ENCODE measurements around the gene ST8SIA3. TPM values are rescaled to one million over a fixed set of nuclear protein-coding genes. Genes with fewer than 3 reads are reported as not detected.

The ST8SIA3 gene
- total and polyA plus RNA-seq, 4 donors, result under 0.01 TPM; not detected in 3

- ATAC-seq (ENCODE audit: low FRiP score), result peak; percentile 19
- H3K4me1 ChIP-seq (ENCODE audit: control insufficient read depth in 1 of 2, insufficient read depth in 2 of 2, low read length in 2 of 2), result no peaks in the 10 kb centered on the region
- no peaks in the 10 kb centered on the region for H3K9me3 ChIP-seq (ENCODE audit: control insufficient read depth, low read length)
- DNase-seq, result no peak
- H3K27ac ChIP-seq (ENCODE audit: low read depth in 1 of 2, low read length in 2 of 2), result no peak overlapping the region
- intact Hi-C loops (cut with DNase I), result no loop called here
- H3K36me3 ChIP-seq (ENCODE audit: control insufficient read depth in 1 of 2, insufficient read depth in 2 of 2, low read length in 1 of 2), result no peaks in the 10 kb centered on the region
- H3K27me3 ChIP-seq (ENCODE audit: control insufficient read depth in 1 of 2, insufficient read depth in 2 of 2, low read length in 1 of 2), result no peaks in the 10 kb centered on the region
- 1 to 2% methylated on average over 54 to 61 of the region's 61 CpGs for WGBS, 2 donors
- no peak overlapping the region for H3K4me3 ChIP-seq (ENCODE audit: low read length in 2 of 2)
Measured at GRCh38 chr18:57353137-57353939, 981 bp downstream of the ST8SIA3 start.

GRCh38 chr18:57353940-57354461, 1.6 kb downstream of the ST8SIA3 start:
- H3K4me1 ChIP-seq (ENCODE audit: control insufficient read depth in 1 of 2, insufficient read depth in 2 of 2, low read length in 2 of 2), result no peaks in the 10 kb centered on the region
- H3K4me3 ChIP-seq (ENCODE audit: low read length in 2 of 2), result no peak overlapping the region
- ATAC-seq (ENCODE audit: low FRiP score) (peak; percentile 46), DNase-seq (peak in 1 of 2 donors; percentile 81)
- no peaks in the 10 kb centered on the region for H3K36me3 ChIP-seq (ENCODE audit: control insufficient read depth in 1 of 2, insufficient read depth in 2 of 2, low read length in 1 of 2)
- intact Hi-C loops (cut with DNase I), result no loop called here
- H3K27me3 ChIP-seq (ENCODE audit: control insufficient read depth in 1 of 2, insufficient read depth in 2 of 2, low read length in 1 of 2), result no peaks in the 10 kb centered on the region
- no peak overlapping the region for H3K27ac ChIP-seq (ENCODE audit: low read depth in 1 of 2, low read length in 2 of 2)
- WGBS, 2 donors, result 2 to 3% methylated on average over 37 of the region's 37 CpGs
- no peaks in the 10 kb centered on the region for H3K9me3 ChIP-seq (ENCODE audit: control insufficient read depth, low read length)

- Histone ChIP-seq H3K36me3 (ENCODE audit: control insufficient read depth in 1 of 2, insufficient read depth in 2 of 2, low read length in 1 of 2) (no peaks in the 10 kb centered on the region), H3K4me3 (ENCODE audit: low read length in 2 of 2) (no peak overlapping the region), H3K27me3 (ENCODE audit: control insufficient read depth in 1 of 2, insufficient read depth in 2 of 2, low read length in 1 of 2) (no peaks in the 10 kb centered on the region), H3K9me3 (ENCODE audit: control insufficient read depth, low read length) (no peaks in the 10 kb centered on the region), H3K4me1 (ENCODE audit: control insufficient read depth in 1 of 2, insufficient read depth in 2 of 2, low read length in 2 of 2) (no peaks in the 10 kb centered on the region), H3K27ac (ENCODE audit: low read depth in 1 of 2, low read length in 2 of 2) (no peak overlapping the region)
- WGBS, 2 donors, result 44 to 52% methylated on average over 4 of the region's 4 CpGs
- no peak for ATAC-seq (ENCODE audit: low FRiP score)
- intact Hi-C loops (cut with DNase I), result no loop called here
- DNase-seq, result no peak
Measured at GRCh38 chr18:57359433-57359832, 7.1 kb downstream of the ST8SIA3 start.

- intact Hi-C loops (cut with DNase I), result no loop called here
Measured at GRCh38 chr18:57362714-57363113, 10.4 kb downstream of the ST8SIA3 start.

GRCh38 chr18:57364460-57364859, 12.1 kb downstream of the ST8SIA3 start:
- Histone ChIP-seq H3K27me3 (ENCODE audit: control insufficient read depth in 1 of 2, insufficient read depth in 2 of 2, low read length in 1 of 2) (peaks cover 0 to 1% of the 10 kb centered on the region in 2 donors), H3K4me3 (ENCODE audit: low read length in 2 of 2) (no peak overlapping the region), H3K4me1 (ENCODE audit: control insufficient read depth in 1 of 2, insufficient read depth in 2 of 2, low read length in 2 of 2) (no peaks in the 10 kb centered on the region), H3K9me3 (ENCODE audit: control insufficient read depth, low read length) (peaks cover 2% of the 10 kb centered on the region), H3K27ac (ENCODE audit: low read depth in 1 of 2, low read length in 2 of 2) (no peak overlapping the region), H3K36me3 (ENCODE audit: control insufficient read depth in 1 of 2, insufficient read depth in 2 of 2, low read length in 1 of 2) (no peaks in the 10 kb centered on the region)
- WGBS, 2 donors, result 76 to 82% methylated on average over 2 of the region's 2 CpGs
- intact Hi-C loops (cut with DNase I), result no loop called here
- no peak for DNase-seq
- ATAC-seq (ENCODE audit: low FRiP score), result no peak

More at GRCh38 chr18:57362714-57363113, 10.4 kb downstream of the ST8SIA3 start:
- Histone ChIP-seq H3K9me3 (ENCODE audit: control insufficient read depth, low read length) (peaks cover 2% of the 10 kb centered on the region), H3K36me3 (ENCODE audit: control insufficient read depth in 1 of 2, insufficient read depth in 2 of 2, low read length in 1 of 2) (no peaks in the 10 kb centered on the region), H3K27ac (ENCODE audit: low read depth in 1 of 2, low read length in 2 of 2) (no peak overlapping the region), H3K4me1 (ENCODE audit: control insufficient read depth in 1 of 2, insufficient read depth in 2 of 2, low read length in 2 of 2) (no peaks in the 10 kb centered on the region), H3K27me3 (ENCODE audit: control insufficient read depth in 1 of 2, insufficient read depth in 2 of 2, low read length in 1 of 2) (peaks cover 0 to 1% of the 10 kb centered on the region in 2 donors), H3K4me3 (ENCODE audit: low read length in 2 of 2) (no peak overlapping the region)
- ATAC-seq (ENCODE audit: low FRiP score), result no peak
- no peak for DNase-seq

- WGBS, 2 donors, result 70 to 76% methylated on average over 2 of the region's 2 CpGs
- peaks cover 2% of the 10 kb centered on the region for H3K9me3 ChIP-seq (ENCODE audit: control insufficient read depth, low read length)
- no peak overlapping the region for H3K4me3 ChIP-seq (ENCODE audit: low read length in 2 of 2)
- no peaks in the 10 kb centered on the region for H3K4me1 ChIP-seq (ENCODE audit: control insufficient read depth in 1 of 2, insufficient read depth in 2 of 2, low read length in 2 of 2)
- no peak for ATAC-seq (ENCODE audit: low FRiP score)
- peaks cover 0 to 1% of the 10 kb centered on the region in 2 donors for H3K27me3 ChIP-seq (ENCODE audit: control insufficient read depth in 1 of 2, insufficient read depth in 2 of 2, low read length in 1 of 2)
- no peak overlapping the region for H3K27ac ChIP-seq (ENCODE audit: low read depth in 1 of 2, low read length in 2 of 2)
- no peaks in the 10 kb centered on the region for H3K36me3 ChIP-seq (ENCODE audit: control insufficient read depth in 1 of 2, insufficient read depth in 2 of 2, low read length in 1 of 2)
- intact Hi-C loops (cut with DNase I), result no loop called here
- DNase-seq, result no peak
Measured at GRCh38 chr18:57366528-57367081, 14.2 kb downstream of the ST8SIA3 start.

GRCh38 chr18:57372444-57372843, 20.1 kb downstream of the ST8SIA3 start:
- no peak overlapping the region for H3K27ac ChIP-seq (ENCODE audit: low read depth in 1 of 2, low read length in 2 of 2)

GRCh38 chr18:57373017-57373416, 20.7 kb downstream of the ST8SIA3 start:
- ATAC-seq (ENCODE audit: low FRiP score) (no peak), DNase-seq (no peak)
- Histone ChIP-seq H3K36me3 (ENCODE audit: control insufficient read depth in 1 of 2, insufficient read depth in 2 of 2, low read length in 1 of 2) (no peaks in the 10 kb centered on the region), H3K27ac (ENCODE audit: low read depth in 1 of 2, low read length in 2 of 2) (no peak overlapping the region), H3K27me3 (ENCODE audit: control insufficient read depth in 1 of 2, insufficient read depth in 2 of 2, low read length in 1 of 2) (no peaks in the 10 kb centered on the region), H3K4me1 (ENCODE audit: control insufficient read depth in 1 of 2, insufficient read depth in 2 of 2, low read length in 2 of 2) (no peaks in the 10 kb centered on the region), H3K4me3 (ENCODE audit: low read length in 2 of 2) (no peak overlapping the region), H3K9me3 (ENCODE audit: control insufficient read depth, low read length) (no peaks in the 10 kb centered on the region)
- intact Hi-C loops (cut with DNase I), result no loop called here
- WGBS, 2 donors, result 73 to 79% methylated on average over 4 of the region's 4 CpGs

More at GRCh38 chr18:57372444-57372843, 20.1 kb downstream of the ST8SIA3 start:
- Histone ChIP-seq H3K4me1 (ENCODE audit: control insufficient read depth in 1 of 2, insufficient read depth in 2 of 2, low read length in 2 of 2) (no peaks in the 10 kb centered on the region), H3K36me3 (ENCODE audit: control insufficient read depth in 1 of 2, insufficient read depth in 2 of 2, low read length in 1 of 2) (no peaks in the 10 kb centered on the region), H3K27me3 (ENCODE audit: control insufficient read depth in 1 of 2, insufficient read depth in 2 of 2, low read length in 1 of 2) (no peaks in the 10 kb centered on the region), H3K9me3 (ENCODE audit: control insufficient read depth, low read length) (no peaks in the 10 kb centered on the region), H3K4me3 (ENCODE audit: low read length in 2 of 2) (no peak overlapping the region)
- DNase-seq, result no peak
- ATAC-seq (ENCODE audit: low FRiP score), result no peak
- intact Hi-C loops (cut with DNase I), result no loop called here
- 85 to 87% methylated on average over 9 of the region's 9 CpGs for WGBS, 2 donors

- H3K4me1 ChIP-seq (ENCODE audit: control insufficient read depth in 1 of 2, insufficient read depth in 2 of 2, low read length in 2 of 2), result no peaks in the 10 kb centered on the region
- H3K27me3 ChIP-seq (ENCODE audit: control insufficient read depth in 1 of 2, insufficient read depth in 2 of 2, low read length in 1 of 2), result no peaks in the 10 kb centered on the region
- no peaks in the 10 kb centered on the region for H3K36me3 ChIP-seq (ENCODE audit: control insufficient read depth in 1 of 2, insufficient read depth in 2 of 2, low read length in 1 of 2)
- DNase-seq, result no peak
- intact Hi-C loops (cut with DNase I), result no loop called here
- ATAC-seq (ENCODE audit: low FRiP score), result no peak
- WGBS, 2 donors, result 69 to 84% methylated on average over 2 of the region's 2 CpGs
- no peak overlapping the region for H3K27ac ChIP-seq (ENCODE audit: low read depth in 1 of 2, low read length in 2 of 2)
- no peaks in the 10 kb centered on the region for H3K9me3 ChIP-seq (ENCODE audit: control insufficient read depth, low read length)
- H3K4me3 ChIP-seq (ENCODE audit: low read length in 2 of 2), result no peak overlapping the region
Measured at GRCh38 chr18:57376503-57376902, 24.1 kb downstream of the ST8SIA3 start.
